Measurements from ENCODE around the gene D2HGDH.
"Not testable (repeated sequence)": the region's sequence is repeated elsewhere in the genome, so short reads cannot be mapped to it uniquely, and the experiment has no call there.

The D2HGDH gene

GRCh38 chr2:241817126-241817820, 82.8 kb downstream of the D2HGDH start:
- in situ Hi-C loops (cut with MboI; ENCODE audit: low sequenced_read_pairs): no loop called here

- in situ Hi-C loops (cut with MboI; ENCODE audit: low sequenced_read_pairs): not testable (repeated sequence)
Measured at GRCh38 chr2:241817821-241818215, 83.4 kb downstream of the D2HGDH start.
